ENCODE data around the gene PPM1J.

The PPM1J gene

GRCh38 chr1:112686417-112686816 is 28.7 kb downstream of the PPM1J start:
- DNase-seq: no peak

DNA sequence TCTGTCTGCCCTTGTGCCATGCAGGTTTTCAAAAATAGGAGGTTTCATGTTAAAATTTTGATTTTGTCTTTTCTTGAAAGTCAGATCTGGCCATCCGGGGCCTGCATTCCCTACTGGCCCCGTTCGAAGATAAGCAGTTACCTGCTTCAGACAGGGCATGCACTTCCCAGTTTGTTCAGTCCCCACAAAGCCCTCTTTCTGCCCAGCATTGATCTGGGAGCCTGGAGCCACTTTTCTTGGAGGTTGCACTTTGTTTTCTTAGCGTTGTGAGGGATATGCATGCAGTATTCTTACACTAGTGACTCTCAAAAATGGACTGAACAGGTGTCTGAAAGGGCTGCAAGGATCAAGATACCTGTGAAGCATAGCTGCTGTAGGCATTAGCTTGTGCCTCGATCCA is 29.2 kb downstream of the PPM1J start:
- DNase-seq: no peak

GRCh38 chr1:112678605-112679004 is 36.5 kb downstream of the PPM1J start:
- DNase-seq: no peak

DNA sequence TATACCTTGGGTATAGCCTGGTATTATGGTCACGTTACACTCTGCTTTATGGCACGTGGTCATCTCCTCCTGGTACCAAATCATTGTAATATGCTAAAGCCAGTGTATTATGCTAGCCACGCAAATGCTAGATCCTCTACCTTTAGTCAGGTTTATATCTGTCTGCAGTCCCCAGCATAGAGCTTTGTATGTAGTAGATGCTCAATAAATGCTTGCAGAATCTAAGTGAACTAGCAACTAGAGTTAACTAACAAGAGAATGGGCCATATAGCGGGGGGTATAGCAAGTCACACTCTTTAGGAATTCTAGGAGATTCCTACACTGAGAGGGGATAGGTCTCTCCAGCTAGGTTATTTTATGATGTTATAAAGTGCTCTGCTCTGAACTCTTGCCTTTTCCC is 37.6 kb downstream of the PPM1J start:
- DNase-seq: no peak

DNA sequence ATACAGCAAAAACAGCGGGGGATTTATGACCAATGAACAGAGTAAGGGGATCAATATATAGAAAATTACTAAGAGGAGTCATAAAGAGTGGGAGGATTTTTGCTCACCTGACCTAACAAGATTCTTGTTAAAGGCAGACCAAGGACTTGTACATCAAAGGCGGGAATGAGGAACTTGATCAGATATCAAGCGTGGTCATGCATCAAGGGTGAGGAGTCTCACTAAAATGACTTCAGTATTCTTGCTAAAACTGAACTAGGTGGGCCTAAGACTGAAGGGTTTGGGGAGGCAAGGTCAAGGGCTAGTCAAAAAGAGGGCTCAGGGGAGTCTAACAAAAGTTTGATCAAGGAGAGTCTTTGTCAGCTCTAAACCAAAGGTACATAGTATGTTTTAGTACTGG is 38.6 kb downstream of the PPM1J start:
- DNase-seq: no peak

GRCh38 chr1:112675728-112676381 is 39.3 kb downstream of the PPM1J start:
- no peak for DNase-seq

DNA sequence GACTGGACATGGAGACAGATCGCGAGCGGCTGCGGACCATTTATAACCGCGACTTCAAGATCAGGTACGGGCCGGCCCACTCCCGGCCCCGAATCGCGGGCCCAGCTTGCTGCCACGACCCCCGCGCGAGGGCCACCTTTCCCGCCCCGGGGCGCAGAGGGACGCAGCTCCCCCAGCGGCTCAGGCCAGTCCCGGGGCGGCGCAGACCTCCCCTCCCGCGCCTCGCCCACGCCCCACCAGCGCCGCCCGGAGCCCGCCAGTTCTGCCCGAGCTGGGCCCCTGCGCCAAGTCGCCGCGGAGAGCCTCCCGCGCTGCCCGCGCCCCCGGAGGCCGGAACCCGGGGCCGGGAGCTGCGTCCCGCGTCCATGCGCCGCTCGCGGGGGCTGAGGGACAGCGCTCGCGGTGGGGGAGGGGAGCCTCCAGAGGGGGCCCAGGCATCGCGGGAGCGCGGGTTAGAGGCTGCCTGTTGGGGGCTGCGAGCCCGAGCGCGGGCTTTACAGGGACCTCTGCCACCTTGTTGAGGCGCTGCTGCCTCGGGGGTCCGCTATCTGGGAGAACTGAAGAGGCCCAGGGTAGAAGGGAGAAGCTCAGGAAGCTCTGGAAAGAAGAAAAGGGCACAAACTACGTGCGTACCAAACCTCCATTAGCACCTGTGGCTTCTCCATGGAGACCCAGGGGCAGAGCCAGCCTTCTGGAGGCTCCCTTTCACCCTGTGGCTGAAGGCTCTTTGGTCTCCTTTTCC is 40.0 kb downstream of the PPM1J start:
- DNase-seq: peak; percentile 50

- peak; percentile 74 for DNase-seq
Measured at GRCh38 chr1:112674440-112674985, 40.6 kb downstream of the PPM1J start, which contains the start of gene MOV10. Gene MOV10, plus strand, starts transcription at chr1:112674659. Its CDS starts 254 bp downstream, at chr1:112674913.

- DNase-seq: peak; percentile 27
Measured at GRCh38 chr1:112673592-112674439, 41.3 kb downstream of the PPM1J start.

GRCh38 chr1:112672842-112673241 is 42.3 kb downstream of the PPM1J start:
- DNase-seq: no peak

DNA sequence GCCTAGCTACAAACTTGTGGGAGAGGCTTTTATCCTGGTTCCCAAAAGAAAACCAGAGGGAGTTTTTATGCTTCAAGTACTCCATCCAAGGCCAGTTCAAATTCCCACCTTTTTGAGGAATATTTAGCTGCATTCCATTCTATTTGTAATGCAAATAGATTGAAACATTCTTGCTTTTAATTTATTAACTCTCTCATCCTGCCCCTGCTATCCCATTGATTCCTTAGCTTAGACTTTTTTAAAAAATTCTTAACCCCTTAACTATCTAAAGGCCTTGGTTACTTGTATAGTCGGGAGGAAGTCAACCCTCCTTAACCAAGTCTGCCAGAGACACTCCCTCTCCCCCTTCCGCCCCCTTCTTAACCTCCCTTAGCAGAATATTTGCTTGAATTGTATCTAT is 43.1 kb downstream of the PPM1J start:
- no peak for DNase-seq

DNA sequence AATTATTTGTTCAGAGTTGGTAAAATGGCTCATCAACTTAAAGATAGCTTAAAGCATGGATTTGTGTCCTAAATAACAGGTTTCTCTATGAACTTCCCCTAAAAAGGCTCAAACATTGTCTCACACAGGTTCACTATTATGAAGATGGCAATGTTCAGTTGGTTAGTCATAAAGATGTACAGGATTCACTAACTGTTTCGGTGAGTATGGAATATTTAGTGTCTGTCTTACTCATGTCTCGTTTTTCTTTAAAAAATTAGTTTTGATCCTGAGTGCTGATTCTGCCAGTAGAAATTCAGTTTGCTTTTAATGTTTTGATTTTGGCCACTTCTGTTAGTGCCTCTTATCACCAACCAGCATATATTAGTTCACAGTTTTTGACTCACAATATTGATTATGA is 48.2 kb downstream of the PPM1J start:
- no peak for DNase-seq

DNA sequence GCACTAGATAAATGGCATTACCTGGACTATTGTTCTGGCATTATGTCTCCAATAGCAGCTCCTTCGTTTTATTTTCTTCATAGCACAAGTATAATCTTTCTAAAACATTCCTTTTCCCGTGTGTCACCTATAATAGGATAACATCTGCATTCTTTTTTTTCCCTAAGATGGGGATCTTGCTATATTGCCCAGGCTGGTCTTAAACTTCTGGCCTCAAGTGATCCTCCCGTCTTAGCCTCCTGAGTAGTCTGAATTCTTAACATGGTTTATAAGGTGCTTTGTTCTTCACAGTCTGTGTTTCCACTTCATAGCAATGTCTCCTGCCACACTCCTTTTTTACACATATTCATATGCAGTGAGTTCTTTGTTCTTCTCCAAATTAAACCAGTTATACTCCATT is 49.3 kb downstream of the PPM1J start:
- DNase-seq: no peak
